KMS-11 (cell line): ENCODE measurements around the gene SDK2.

Experiments used
- H2AFZ ChIP-seq: fragments of 200-600 bp; sonication (generic); 2 replicates; pipeline ENCODE4 v1.6.1; 2016; ENCODE audit warnings: antibody characterized with exemption, mixed run types, low read depth
- H3K27ac ChIP-seq: fragments of 200-600 bp; sonication (generic); 2 replicates; pipeline ENCODE4 v1.6.1; 2016; ENCODE audit warnings: mild to moderate bottlenecking, mixed run types
- H3K27me3 ChIP-seq: fragments of 200-600 bp; sonication (generic); 2 replicates; pipeline ENCODE4 v1.6.1; 2017; ENCODE audit warnings: mild to moderate bottlenecking, low read depth, mixed run types, moderate library complexity; ENCODE audit not compliant: insufficient read depth
- H3K36me3 ChIP-seq: fragments of 200-600 bp; sonication (generic); 2 replicates; pipeline ENCODE4 v1.6.1; 2017; ENCODE audit warnings: mild to moderate bottlenecking, mixed run types; ENCODE audit not compliant: insufficient read depth
- H3K4me1 ChIP-seq: fragments of 200-600 bp; sonication (generic); 2 replicates; pipeline ENCODE4 v1.6.1; 2016; ENCODE audit warnings: mild to moderate bottlenecking, low read depth, mixed run types; ENCODE audit not compliant: poor library complexity, severe bottlenecking
- H3K4me2 ChIP-seq: fragments of 200-600 bp; sonication (generic); 2 replicates; pipeline ENCODE4 v1.7.0; 2016; ENCODE audit warnings: mild to moderate bottlenecking, mixed run types
- H3K4me3 ChIP-seq: fragments of 200-600 bp; sonication (generic); IDR thresholded peaks from 2 replicates; pipeline ENCODE4 v1.6.1; 2017; ENCODE audit warnings: low read depth, low read length, mixed read lengths; ENCODE audit not compliant: insufficient read depth
- H3K79me2 ChIP-seq: fragments of 200-600 bp; sonication (generic); 2 replicates; pipeline ENCODE4 v1.6.1; 2016; ENCODE audit warnings: low read depth, mixed run types; ENCODE audit not compliant: insufficient read depth
- H3K9ac ChIP-seq: fragments of 200-600 bp; sonication (generic); 2 replicates; pipeline ENCODE4 v1.6.1; 2016; ENCODE audit warnings: mild to moderate bottlenecking, mixed run types
- H4K20me1 ChIP-seq: fragments of 200-600 bp; sonication (generic); 2 replicates; pipeline ENCODE4 v1.6.1; 2016; ENCODE audit warnings: mild to moderate bottlenecking, mixed run types; ENCODE audit not compliant: insufficient read depth
- TF ChIP-seq, protein P1 (sequence below): fragments of 200-600 bp; sonication (generic); conservative IDR thresholded peaks from 2 replicates; pipeline ENCODE4 v1.6.1; 2017; ENCODE audit warnings: low read depth, mild to moderate bottlenecking, antibody characterized with exemption, low read length, moderate library complexity, mixed read lengths

SDK2 gene

GRCh38 chr17:73511719-73512115, 132.5 kb downstream of the SDK2 start:
- Histone ChIP-seq H3K4me3 (no peak overlapping the region), H4K20me1 (no peaks in the 10 kb centered on the region), H3K79me2 (no peaks in the 10 kb centered on the region), H2AFZ (no peak overlapping the region), H3K9ac (no peak overlapping the region), H3K27me3 (peaks cover 72% of the 10 kb centered on the region), H3K27ac (no peak overlapping the region), H3K36me3 (no peaks in the 10 kb centered on the region), H3K4me1 (no peaks in the 10 kb centered on the region), H3K4me2 (no peak overlapping the region)
- TF ChIP-seq, protein P1, sequence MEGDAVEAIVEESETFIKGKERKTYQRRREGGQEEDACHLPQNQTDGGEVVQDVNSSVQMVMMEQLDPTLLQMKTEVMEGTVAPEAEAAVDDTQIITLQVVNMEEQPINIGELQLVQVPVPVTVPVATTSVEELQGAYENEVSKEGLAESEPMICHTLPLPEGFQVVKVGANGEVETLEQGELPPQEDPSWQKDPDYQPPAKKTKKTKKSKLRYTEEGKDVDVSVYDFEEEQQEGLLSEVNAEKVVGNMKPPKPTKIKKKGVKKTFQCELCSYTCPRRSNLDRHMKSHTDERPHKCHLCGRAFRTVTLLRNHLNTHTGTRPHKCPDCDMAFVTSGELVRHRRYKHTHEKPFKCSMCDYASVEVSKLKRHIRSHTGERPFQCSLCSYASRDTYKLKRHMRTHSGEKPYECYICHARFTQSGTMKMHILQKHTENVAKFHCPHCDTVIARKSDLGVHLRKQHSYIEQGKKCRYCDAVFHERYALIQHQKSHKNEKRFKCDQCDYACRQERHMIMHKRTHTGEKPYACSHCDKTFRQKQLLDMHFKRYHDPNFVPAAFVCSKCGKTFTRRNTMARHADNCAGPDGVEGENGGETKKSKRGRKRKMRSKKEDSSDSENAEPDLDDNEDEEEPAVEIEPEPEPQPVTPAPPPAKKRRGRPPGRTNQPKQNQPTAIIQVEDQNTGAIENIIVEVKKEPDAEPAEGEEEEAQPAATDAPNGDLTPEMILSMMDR, result no peak

DNA sequence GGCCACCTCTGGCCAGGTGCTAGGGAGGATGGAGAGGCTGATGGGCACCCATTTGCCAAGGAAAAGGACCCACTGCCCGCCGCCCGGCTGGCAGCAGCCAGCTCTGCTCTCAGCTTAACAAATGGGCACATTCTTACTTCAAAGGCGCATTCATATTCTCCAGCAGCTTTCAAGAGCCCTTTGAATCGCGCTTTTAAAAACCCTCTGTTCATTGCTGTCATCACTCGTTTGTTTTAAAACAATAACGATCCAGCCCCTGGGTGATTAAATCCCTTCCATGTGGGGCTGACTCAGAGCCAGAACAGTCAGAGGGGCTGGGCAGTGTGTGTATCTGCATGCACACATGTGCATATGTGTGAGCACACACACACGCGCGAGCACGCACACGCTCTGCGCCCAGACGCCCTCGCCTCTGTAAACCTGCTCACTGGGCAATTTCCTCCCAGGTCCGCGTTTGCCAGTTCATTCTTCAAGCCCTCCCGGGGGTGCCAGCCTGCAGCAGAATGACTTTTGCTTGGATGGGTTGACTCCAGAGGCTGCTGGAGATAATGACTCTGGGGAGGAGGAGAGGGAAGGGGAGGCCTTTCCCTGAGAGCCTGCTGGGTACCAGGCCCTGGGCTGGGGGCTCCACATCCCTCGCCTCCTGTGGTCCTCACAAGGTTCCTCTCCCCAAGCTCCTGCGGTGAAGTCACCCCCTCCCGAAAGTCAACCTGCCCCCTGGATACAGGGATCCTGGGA, 133.1 kb downstream of the SDK2 start:
- no peak overlapping the region for H2AFZ ChIP-seq
- no peak overlapping the region for H3K9ac ChIP-seq
- no peaks in the 10 kb centered on the region for H4K20me1 ChIP-seq
- H3K36me3 ChIP-seq, result no peaks in the 10 kb centered on the region
- no peaks in the 10 kb centered on the region for H3K4me1 ChIP-seq
- no peak overlapping the region for H3K27ac ChIP-seq
- no peak overlapping the region for H3K4me3 ChIP-seq
- TF ChIP-seq, protein P1, result no peak
- H3K79me2 ChIP-seq, result no peaks in the 10 kb centered on the region
- peaks cover 69% of the 10 kb centered on the region for H3K27me3 ChIP-seq
- no peak overlapping the region for H3K4me2 ChIP-seq

DNA sequence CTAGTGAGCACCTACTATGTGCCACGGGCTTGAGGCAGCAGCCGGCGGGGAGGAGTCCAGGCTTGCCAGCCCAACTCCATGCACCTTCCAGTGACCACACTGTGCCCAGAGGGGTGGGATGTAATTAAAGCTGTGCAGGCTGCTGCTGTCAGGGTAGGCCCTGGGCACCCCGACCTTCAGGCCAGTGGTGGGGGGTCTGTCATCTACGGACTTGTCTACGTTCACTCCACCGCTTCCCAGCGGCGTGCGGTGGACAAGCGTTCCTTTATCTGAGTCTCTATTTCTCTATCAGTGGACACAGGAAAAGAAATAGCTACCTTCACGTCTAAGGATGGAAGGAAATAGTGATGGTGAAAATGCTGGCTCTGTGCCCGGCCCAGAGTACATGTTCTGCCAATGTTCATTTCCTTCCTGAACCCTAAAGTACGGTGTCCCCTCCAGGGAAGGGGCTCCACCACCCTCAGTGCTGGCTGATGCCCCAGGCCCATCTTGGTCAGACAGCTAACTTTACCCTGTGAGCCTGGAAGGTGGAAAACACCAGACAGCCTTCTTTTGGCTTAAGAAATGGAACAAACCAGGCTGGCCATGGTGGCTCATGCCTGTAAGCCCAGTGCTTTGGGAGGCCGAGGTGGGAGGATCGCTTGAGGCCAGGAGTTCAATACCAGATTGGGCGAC, 135.2 kb downstream of the SDK2 start:
- no peak overlapping the region for H3K27ac ChIP-seq
- H3K9ac ChIP-seq, result no peak overlapping the region
- H3K36me3 ChIP-seq, result no peaks in the 10 kb centered on the region
- H3K27me3 ChIP-seq, result peaks cover 51% of the 10 kb centered on the region
- H2AFZ ChIP-seq, result no peak overlapping the region
- TF ChIP-seq, protein P1, result no peak
- H3K4me2 ChIP-seq, result no peak overlapping the region
- no peaks in the 10 kb centered on the region for H4K20me1 ChIP-seq
- H3K4me1 ChIP-seq, result no peaks in the 10 kb centered on the region
- no peaks in the 10 kb centered on the region for H3K79me2 ChIP-seq
- H3K4me3 ChIP-seq, result no peak overlapping the region

GRCh38 chr17:73508057-73508930, 136.0 kb downstream of the SDK2 start:
- no peak overlapping the region for H3K9ac ChIP-seq
- H3K27ac ChIP-seq, result no peak overlapping the region
- H4K20me1 ChIP-seq, result no peaks in the 10 kb centered on the region
- no peak overlapping the region for H2AFZ ChIP-seq
- TF ChIP-seq, protein P1, result no peak
- no peaks in the 10 kb centered on the region for H3K4me1 ChIP-seq
- H3K4me2 ChIP-seq, result no peak overlapping the region
- no peaks in the 10 kb centered on the region for H3K36me3 ChIP-seq
- H3K4me3 ChIP-seq, result no peak overlapping the region
- peaks cover 50% of the 10 kb centered on the region for H3K27me3 ChIP-seq
- H3K79me2 ChIP-seq, result no peaks in the 10 kb centered on the region
